Liver (tissue), 9 donors: Measurements from ENCODE around the gene UNG. TPM values are rescaled to one million over a fixed set of nuclear protein-coding genes. Genes with fewer than 3 reads are reported as not detected.
A peak's percentile ranks its signal among the peaks of the same experiment; 100 is the strongest.
"Not testable (repeated sequence)": the region's sequence is repeated elsewhere in the genome, so short reads cannot be mapped to it uniquely, and the experiment has no call there.

ENCODE experiments used
- DNase-seq: peaks from one replicate; pipeline ENCODE4 v3.0.0-alpha.2; 2017; ENCODE audit warnings: low spot score
- H3K27ac ChIP-seq, 2 donors: one replicate each; pipeline ENCODE4 v1.7.0; 2013; ENCODE audit warnings: inconsistent platforms in 2 of 2, low read length in 2 of 2, control low read depth in 1 of 2, low read depth in 1 of 2, mild to moderate bottlenecking in 1 of 2
- H3K27me3 ChIP-seq, 4 donors: one replicate each; pipeline versions ENCODE4 v1.6.1 to v1.7.0; 2013; ENCODE audit warnings: low read length in 3 of 4, inconsistent platforms in 1 of 4, mild to moderate bottlenecking in 1 of 4, moderate library complexity in 1 of 4; ENCODE audit not compliant: control insufficient read depth in 4 of 4, insufficient read depth in 4 of 4
- H3K36me3 ChIP-seq, 4 donors: one replicate each; pipeline versions ENCODE4 v1.6.1 to v1.7.0; 2013; ENCODE audit warnings: low read length in 3 of 4, mild to moderate bottlenecking in 3 of 4, low read depth in 1 of 4, moderate library complexity in 1 of 4; ENCODE audit not compliant: control insufficient read depth in 4 of 4, insufficient read depth in 3 of 4
- H3K4me1 ChIP-seq, 4 donors: one replicate each; pipeline versions ENCODE4 v1.6.1 to v1.7.0; 2013; ENCODE audit warnings: low read length in 3 of 4, mild to moderate bottlenecking in 3 of 4, moderate library complexity in 1 of 4; ENCODE audit not compliant: control insufficient read depth in 4 of 4, insufficient read depth in 4 of 4
- H3K4me3 ChIP-seq, 3 donors: one replicate each; pipeline versions ENCODE4 v1.6.1 to v1.7.0; 2013; ENCODE audit warnings: low read length in 3 of 3, control low read depth in 1 of 3, low read depth in 1 of 3, mild to moderate bottlenecking in 1 of 3
- H3K9ac ChIP-seq, 2 donors: one replicate each; pipeline ENCODE4 v1.7.0; 2013; ENCODE audit warnings: low read length in 2 of 2, mild to moderate bottlenecking in 2 of 2, moderate library complexity in 2 of 2, control low read depth in 1 of 2, low read depth in 1 of 2
- H3K9me3 ChIP-seq, 4 donors: one replicate each; pipeline versions ENCODE4 v1.6.1 to v1.7.0; 2013; ENCODE audit warnings: low read length in 3 of 4; ENCODE audit not compliant: control insufficient read depth in 4 of 4
- EGR1 ChIP-seq, 2 donors: IDR thresholded peaks; 2 replicates each; pipeline ENCODE4 v1.6.1; 2016 to 2018; ENCODE audit warnings: antibody characterized with exemption in 2 of 2, low read depth in 2 of 2
- FOXA1 ChIP-seq: IDR thresholded peaks from 2 replicates; pipeline ENCODE4 v1.6.1; 2016; ENCODE audit warnings: antibody characterized with exemption
- FOXA2 ChIP-seq: IDR thresholded peaks from 2 replicates; pipeline ENCODE4 v1.6.1; 2016; ENCODE audit warnings: antibody characterized with exemption
- GABPA ChIP-seq, 2 donors: IDR thresholded peaks in 1 of 2; conservative IDR thresholded peaks in 1 of 2; 2 replicates each; pipeline ENCODE4 v1.6.1; 2016; ENCODE audit warnings: antibody characterized with exemption in 2 of 2, mild to moderate bottlenecking in 1 of 2, moderate library complexity in 1 of 2
- HNF4A ChIP-seq, 2 donors: conservative IDR thresholded peaks; 2 replicates each; pipeline ENCODE4 v1.6.1; 2016; ENCODE audit warnings: antibody characterized with exemption in 2 of 2, mild to moderate bottlenecking in 2 of 2
- HNF4G ChIP-seq: IDR thresholded peaks from 2 replicates; pipeline ENCODE4 v1.6.1; 2016; ENCODE audit warnings: antibody characterized with exemption
- NR2F2 ChIP-seq: IDR thresholded peaks from 2 replicates; pipeline ENCODE4 v1.6.1; 2016; ENCODE audit warnings: antibody characterized with exemption
- RAD21 ChIP-seq, 2 donors: IDR thresholded peaks; 2 replicates each; pipeline ENCODE4 v1.6.1; 2016; ENCODE audit warnings: antibody characterized with exemption in 2 of 2, mild to moderate bottlenecking in 2 of 2
- RXRA ChIP-seq, 2 donors: IDR thresholded peaks; 2 replicates each; pipeline ENCODE4 v1.6.1; 2017 to 2018; ENCODE audit warnings: antibody characterized with exemption in 2 of 2, mild to moderate bottlenecking in 1 of 2
- SP1 ChIP-seq: IDR thresholded peaks from 2 replicates; pipeline ENCODE4 v1.6.1; 2018; ENCODE audit warnings: antibody characterized with exemption, mild to moderate bottlenecking
- TAF1 ChIP-seq: conservative IDR thresholded peaks from 2 replicates; pipeline ENCODE4 v1.6.1; 2016; ENCODE audit warnings: antibody characterized with exemption, mild to moderate bottlenecking
- YY1 ChIP-seq: IDR thresholded peaks from 2 replicates; pipeline ENCODE4 v1.6.1; 2016; ENCODE audit warnings: antibody characterized with exemption, mild to moderate bottlenecking
- WGBS: extraction: QIAGEN DNeasy Blood & Tissue Kit; methylation state at CpG from one replicate; pipeline ENCODE4 v1.1.7; 2013; 5-methylcytosine and 5-hydroxymethylcytosine counted together
- polyA plus RNA-seq, 2 donors: library from polyadenylated mRNA; stranded (reverse) in 1 of 2; unstranded in 1 of 2; fragments of 200-250 nt in 1 of 2; fragments of >200 nt in 1 of 2; fragmentation: Nextera tagmentation in 1 of 2; extraction: Ambion mirVana in 1 of 2; gene quantifications; one replicate each; pipeline versions ENCODE4 v1.2.1 to v1.2.3, GENCODE V29; 2013 to 2015
- total RNA-seq, 2 donors: library from RNA; depleted of rRNA; stranded (reverse); fragments of >200 nt; gene quantifications; one replicate each; pipeline ENCODE4 v1.2.3, GENCODE V29; 2014
- TF ChIP-seq, protein P1 (sequence below): IDR thresholded peaks from 2 replicates; pipeline ENCODE4 v1.6.1; 2016; ENCODE audit warnings: antibody characterized with exemption
- TF ChIP-seq, protein P2 (sequence below): IDR thresholded peaks from 2 replicates; pipeline ENCODE4 v1.6.1; 2016; ENCODE audit warnings: antibody characterized with exemption
- TF ChIP-seq, protein P3 (sequence below): IDR thresholded peaks from 2 replicates; pipeline ENCODE4 v1.6.1; 2016; ENCODE audit warnings: antibody characterized with exemption, mild to moderate bottlenecking
- donor health status: healthy.
- donor health status: healthy.
- donor health status: healthy.
- donor health status: healthy.
- donor health status: healthy.

The UNG gene
- total RNA-seq (10 to 100 TPM in 1 of 2 donors, 1 to 10 TPM in 1; 9.4 to 22.1 TPM), polyA plus RNA-seq (10 to 100 TPM; 14.1 to 15.7 TPM)

DNA sequence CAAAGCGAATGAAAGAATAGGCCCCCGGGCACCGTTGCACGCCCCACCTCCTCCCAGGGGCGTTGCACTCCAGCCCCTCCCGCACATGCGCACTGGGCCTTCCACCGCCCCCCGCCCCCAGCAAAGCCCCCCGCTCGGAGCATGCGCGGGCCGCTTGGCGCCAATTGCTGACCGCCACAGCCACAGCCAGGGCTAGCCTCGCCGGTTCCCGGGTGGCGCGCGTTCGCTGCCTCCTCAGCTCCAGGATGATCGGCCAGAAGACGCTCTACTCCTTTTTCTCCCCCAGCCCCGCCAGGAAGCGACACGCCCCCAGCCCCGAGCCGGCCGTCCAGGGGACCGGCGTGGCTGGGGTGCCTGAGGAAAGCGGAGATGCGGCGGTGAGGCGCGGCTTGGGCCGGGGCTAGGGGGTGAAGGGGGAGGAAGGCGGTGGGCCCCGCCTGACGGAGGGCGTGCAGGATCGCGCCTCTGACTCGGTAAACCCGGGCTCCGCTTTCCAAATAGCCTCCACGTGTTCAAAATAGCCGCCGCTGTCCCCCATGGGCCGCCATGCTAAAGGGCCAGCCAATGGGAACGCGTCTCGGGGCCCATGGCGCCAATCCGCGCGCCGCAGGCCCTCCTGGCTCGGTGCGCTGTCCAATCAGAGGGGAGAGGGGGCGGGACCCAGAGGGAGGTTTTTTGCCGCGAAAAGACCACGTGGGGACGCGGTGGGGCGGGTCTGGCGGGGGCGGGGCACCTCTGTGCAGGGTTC lies at the start of gene UNG:
TSS of gene UNG (plus strand) at position 163 of the 748 bp plus-strand sequence. CDS start at position 246, 83 bp downstream.
- Histone ChIP-seq H3K36me3 (peaks cover 0 to 4% (median 2%) of the 10 kb centered on the region in 4 donors), H3K9ac (peak within 1 kb of the TSS; percentile 63 to 83), H3K27me3 (no peaks in the 10 kb centered on the region), H3K4me1 (peaks cover 5 to 34% (median 21%) of the 10 kb centered on the region in 4 donors), H3K4me3 (peak within 1 kb of the TSS; percentile 74 to 89 (median 85)), H3K9me3 (no peaks in the 10 kb centered on the region), H3K27ac (peak within 1 kb of the TSS; percentile 73 to 75)
- DNase-seq = peak; percentile 97
- peak; percentile 87 for TF ChIP-seq YY1
- TF ChIP-seq EGR1 (IDR thresholded peaks at IDR 0.05; ENCODE audit: low read depth in 2 of 2) = no peak
- TF ChIP-seq, protein P1, sequence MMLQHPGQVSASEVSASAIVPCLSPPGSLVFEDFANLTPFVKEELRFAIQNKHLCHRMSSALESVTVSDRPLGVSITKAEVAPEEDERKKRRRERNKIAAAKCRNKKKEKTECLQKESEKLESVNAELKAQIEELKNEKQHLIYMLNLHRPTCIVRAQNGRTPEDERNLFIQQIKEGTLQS = no peak
- TF ChIP-seq TAF1 = no peak
- no peak for TF ChIP-seq RAD21 (IDR thresholded peaks at IDR 0.05)
- TF ChIP-seq NR2F2 = no peak
- no peak for TF ChIP-seq RXRA (IDR thresholded peaks at IDR 0.05)
- TF ChIP-seq, protein P2, sequence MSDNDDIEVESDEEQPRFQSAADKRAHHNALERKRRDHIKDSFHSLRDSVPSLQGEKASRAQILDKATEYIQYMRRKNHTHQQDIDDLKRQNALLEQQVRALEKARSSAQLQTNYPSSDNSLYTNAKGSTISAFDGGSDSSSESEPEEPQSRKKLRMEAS = peak; percentile 60
- TF ChIP-seq SP1 = peak; percentile 96
- TF ChIP-seq HNF4A (conservative IDR thresholded peaks at IDR 0.05) = no peak
- no peak for TF ChIP-seq GABPA (IDR thresholded peaks at IDR 0.05 in 1 of 2, conservative IDR thresholded peaks at IDR 0.05 in 1 of 2)
- WGBS = 1% methylated on average over 71 of the region's 71 CpGs

DNA sequence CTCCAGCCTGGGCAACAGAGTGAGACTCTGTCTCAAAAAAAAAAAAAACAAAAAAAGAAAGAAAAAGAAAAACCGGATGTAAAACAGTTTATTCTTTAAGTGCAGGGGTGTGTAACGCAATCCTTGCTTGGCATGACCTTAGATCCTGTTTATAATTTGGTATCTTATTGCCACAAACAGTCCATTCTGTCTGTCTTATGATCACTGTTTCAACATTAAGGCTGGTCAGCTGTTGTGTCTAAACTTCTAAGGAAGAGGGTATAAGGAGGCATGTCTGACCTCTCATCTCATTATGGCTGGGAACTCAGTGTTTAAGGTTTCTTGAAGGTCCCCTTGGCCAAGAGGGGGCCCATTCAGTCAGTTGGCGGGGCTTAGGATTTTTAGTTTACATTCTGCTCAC lies 48.7 kb upstream of the UNG start:
- H3K9me3 ChIP-seq, H3K4me3 ChIP-seq, H3K27me3 ChIP-seq, DNase-seq, H3K36me3 ChIP-seq, H3K27ac ChIP-seq, H3K9ac ChIP-seq: not testable (repeated sequence)
- 74% methylated on average over 3 of the region's 3 CpGs for WGBS
- peaks cover 0 to 17% (median 12%) of the 10 kb centered on the region in 4 donors for H3K4me1 ChIP-seq

DNA sequence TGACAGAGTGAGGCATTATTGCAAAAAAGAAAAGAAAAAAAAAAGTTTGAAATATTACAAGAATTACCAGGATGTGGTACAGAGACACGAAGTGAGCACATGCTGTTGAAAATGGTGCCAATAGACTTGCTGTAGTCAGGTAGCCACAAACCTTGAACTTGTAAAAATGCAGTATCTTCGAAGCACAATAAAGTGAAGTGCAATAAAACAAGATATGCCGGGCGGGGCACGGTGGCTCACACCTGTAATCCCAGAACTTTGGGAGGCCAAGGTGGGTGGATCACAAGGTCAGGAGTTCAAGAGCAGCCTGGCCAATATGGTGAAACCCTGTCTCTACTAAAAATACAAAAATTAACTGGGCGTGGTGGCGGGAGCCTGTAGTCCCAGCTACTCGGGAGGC lies 47.6 kb upstream of the UNG start:
- 75% methylated on average over 8 of the region's 8 CpGs for WGBS
- not testable (repeated sequence) for H3K36me3 ChIP-seq, H3K4me3 ChIP-seq, DNase-seq, H3K27ac ChIP-seq, H3K9me3 ChIP-seq, H3K9ac ChIP-seq, H3K27me3 ChIP-seq
- peaks cover 2 to 27% (median 20%) of the 10 kb centered on the region in 4 donors for H3K4me1 ChIP-seq

DNA sequence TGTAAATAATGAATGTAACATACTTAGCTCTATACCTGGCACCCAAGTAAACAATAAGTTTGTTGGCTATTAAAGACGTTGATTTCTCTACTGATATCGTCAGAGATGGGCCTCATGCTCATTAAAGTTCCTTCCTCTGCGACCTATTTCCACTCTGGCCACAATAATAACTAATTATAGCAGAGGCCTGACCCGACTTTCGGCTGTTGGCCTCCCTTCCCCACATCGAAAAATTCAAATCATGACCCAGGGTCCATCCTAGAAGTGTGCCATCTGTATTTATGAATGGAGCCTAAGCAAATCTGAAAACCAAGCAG lies 45.3 kb upstream of the UNG start:
- 18% methylated on average over 6 of the region's 6 CpGs for WGBS
- Histone ChIP-seq H3K36me3 (no peaks in the 10 kb centered on the region), H3K27me3 (no peaks in the 10 kb centered on the region), H3K9ac (peak overlapping the region; percentile 43 to 47), H3K4me3 (peak overlapping the region; percentile 90 to 97 (median 96)), H3K9me3 (no peaks in the 10 kb centered on the region), H3K4me1 (peaks cover 2 to 45% (median 26%) of the 10 kb centered on the region in 4 donors), H3K27ac (peak overlapping the region; percentile 89 to 92)
- TF ChIP-seq FOXA1 = no peak
- TF ChIP-seq EGR1 (IDR thresholded peaks at IDR 0.05; ENCODE audit: low read depth in 2 of 2) = no peak
- no peak for TF ChIP-seq HNF4G
- no peak for TF ChIP-seq GABPA (IDR thresholded peaks at IDR 0.05 in 1 of 2, conservative IDR thresholded peaks at IDR 0.05 in 1 of 2)
- TF ChIP-seq FOXA2 = no peak
- TF ChIP-seq, protein P3, sequence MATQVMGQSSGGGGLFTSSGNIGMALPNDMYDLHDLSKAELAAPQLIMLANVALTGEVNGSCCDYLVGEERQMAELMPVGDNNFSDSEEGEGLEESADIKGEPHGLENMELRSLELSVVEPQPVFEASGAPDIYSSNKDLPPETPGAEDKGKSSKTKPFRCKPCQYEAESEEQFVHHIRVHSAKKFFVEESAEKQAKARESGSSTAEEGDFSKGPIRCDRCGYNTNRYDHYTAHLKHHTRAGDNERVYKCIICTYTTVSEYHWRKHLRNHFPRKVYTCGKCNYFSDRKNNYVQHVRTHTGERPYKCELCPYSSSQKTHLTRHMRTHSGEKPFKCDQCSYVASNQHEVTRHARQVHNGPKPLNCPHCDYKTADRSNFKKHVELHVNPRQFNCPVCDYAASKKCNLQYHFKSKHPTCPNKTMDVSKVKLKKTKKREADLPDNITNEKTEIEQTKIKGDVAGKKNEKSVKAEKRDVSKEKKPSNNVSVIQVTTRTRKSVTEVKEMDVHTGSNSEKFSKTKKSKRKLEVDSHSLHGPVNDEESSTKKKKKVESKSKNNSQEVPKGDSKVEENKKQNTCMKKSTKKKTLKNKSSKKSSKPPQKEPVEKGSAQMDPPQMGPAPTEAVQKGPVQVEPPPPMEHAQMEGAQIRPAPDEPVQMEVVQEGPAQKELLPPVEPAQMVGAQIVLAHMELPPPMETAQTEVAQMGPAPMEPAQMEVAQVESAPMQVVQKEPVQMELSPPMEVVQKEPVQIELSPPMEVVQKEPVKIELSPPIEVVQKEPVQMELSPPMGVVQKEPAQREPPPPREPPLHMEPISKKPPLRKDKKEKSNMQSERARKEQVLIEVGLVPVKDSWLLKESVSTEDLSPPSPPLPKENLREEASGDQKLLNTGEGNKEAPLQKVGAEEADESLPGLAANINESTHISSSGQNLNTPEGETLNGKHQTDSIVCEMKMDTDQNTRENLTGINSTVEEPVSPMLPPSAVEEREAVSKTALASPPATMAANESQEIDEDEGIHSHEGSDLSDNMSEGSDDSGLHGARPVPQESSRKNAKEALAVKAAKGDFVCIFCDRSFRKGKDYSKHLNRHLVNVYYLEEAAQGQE = no peak
- no peak for TF ChIP-seq RXRA (IDR thresholded peaks at IDR 0.05)
- no peak for DNase-seq
